Trophoblast cell (in vitro differentiated cells and primary cell): ENCODE data around the gene HDC.

ENCODE experiments used
- DNase-seq, 2 donors: peaks; one replicate each; pipeline ENCODE4 v3.0.0-alpha.2; 2016
- H2AFZ ChIP-seq: 2 replicates; pipeline ENCODE4 v1.6.1; 2013; ENCODE audit warnings: low read length, moderate library complexity, mild to moderate bottlenecking; ENCODE audit not compliant: insufficient read depth, poor library complexity
- H2AK5ac ChIP-seq: 2 replicates; pipeline ENCODE4 v1.6.1; 2013; ENCODE audit warnings: mild to moderate bottlenecking, low read length
- H2BK120ac ChIP-seq: 2 replicates; pipeline ENCODE4 v1.6.1; 2013; ENCODE audit warnings: low read length, mild to moderate bottlenecking, moderate library complexity; ENCODE audit not compliant: insufficient read depth, poor library complexity
- H2BK12ac ChIP-seq: 2 replicates; pipeline ENCODE4 v1.6.1; 2013; ENCODE audit warnings: mild to moderate bottlenecking, low read length, moderate library complexity
- H2BK5ac ChIP-seq: 2 replicates; pipeline ENCODE4 v1.6.1; 2013; ENCODE audit warnings: low read length, low read depth, moderate library complexity, mild to moderate bottlenecking; ENCODE audit not compliant: poor library complexity
- H3K14ac ChIP-seq: 2 replicates; pipeline ENCODE4 v1.6.1; 2013; ENCODE audit warnings: mild to moderate bottlenecking, low read length
- H3K18ac ChIP-seq: 2 replicates; pipeline ENCODE4 v1.6.1; 2013; ENCODE audit warnings: mild to moderate bottlenecking, low read length
- H3K23ac ChIP-seq: 2 replicates; pipeline ENCODE4 v1.6.1; 2013; ENCODE audit warnings: low read length
- H3K27ac ChIP-seq: 2 replicates; pipeline ENCODE4 v1.5.1; 2013; ENCODE audit warnings: low read depth, mild to moderate bottlenecking, inconsistent platforms, low read length, moderate library complexity
- H3K27me3 ChIP-seq: 2 replicates; pipeline ENCODE4 v1.6.1; 2013; ENCODE audit warnings: inconsistent platforms, mild to moderate bottlenecking, low read length, moderate library complexity; ENCODE audit not compliant: insufficient read depth
- H3K36me3 ChIP-seq, 2 experiments: 1 replicate in 1 of 2; 2 replicates in 1 of 2; pipeline ENCODE4 v1.6.1; 2013; ENCODE audit warnings: low read length in 2 of 2, mild to moderate bottlenecking in 2 of 2, moderate library complexity in 1 of 2; ENCODE audit not compliant: insufficient read depth in 2 of 2, control insufficient read depth in 1 of 2
- H3K4ac ChIP-seq: 2 replicates; pipeline ENCODE4 v1.6.1; 2013; ENCODE audit warnings: low read depth, mild to moderate bottlenecking, low read length, moderate library complexity
- H3K4me1 ChIP-seq, 2 experiments: 1 replicate in 1 of 2; 2 replicates in 1 of 2; pipeline ENCODE4 v1.6.1; 2013; ENCODE audit warnings: low read length in 2 of 2, mild to moderate bottlenecking in 2 of 2, moderate library complexity in 1 of 2; ENCODE audit not compliant: insufficient read depth in 2 of 2, control insufficient read depth in 1 of 2
- H3K4me2 ChIP-seq: 2 replicates; pipeline ENCODE4 v1.6.1; 2013; ENCODE audit warnings: inconsistent platforms, mild to moderate bottlenecking, low read length, moderate library complexity
- H3K4me3 ChIP-seq: 2 replicates; pipeline ENCODE4 v1.5.1; 2013; ENCODE audit warnings: mild to moderate bottlenecking, low read depth, low read length, inconsistent platforms
- H3K79me1 ChIP-seq: one replicate; pipeline ENCODE4 v1.6.1; 2013; ENCODE audit warnings: low read length
- H3K79me2 ChIP-seq: 2 replicates; pipeline ENCODE4 v1.6.1; 2013; ENCODE audit warnings: low read length, mild to moderate bottlenecking; ENCODE audit not compliant: control insufficient read depth, insufficient read depth, poor library complexity
- H3K9ac ChIP-seq: 2 replicates; pipeline ENCODE4 v1.6.1; 2013; ENCODE audit warnings: mild to moderate bottlenecking, low read length
- H3K9me3 ChIP-seq: 2 replicates; pipeline ENCODE4 v1.6.1; 2013; ENCODE audit warnings: low read depth, mild to moderate bottlenecking, control low read depth, inconsistent platforms, low read length; ENCODE audit not compliant: insufficient read depth
- H4K12ac ChIP-seq: 2 replicates; pipeline ENCODE4 v1.6.1; 2013; ENCODE audit warnings: low read depth, mild to moderate bottlenecking, low read length, moderate library complexity
- H4K8ac ChIP-seq: 2 replicates; pipeline ENCODE4 v1.6.1; 2013; ENCODE audit warnings: low read depth, mild to moderate bottlenecking, low read length, moderate library complexity
- H4K91ac ChIP-seq: one replicate; pipeline ENCODE4 v1.6.1; 2013; ENCODE audit warnings: low read depth, mild to moderate bottlenecking, low read length, moderate library complexity
- WGBS: extraction: QIAGEN DNeasy Blood & Tissue Kit; methylation state at CpG from one replicate; pipeline ENCODE4 v1.1.7; 2013; ENCODE audit warnings: missing lambda C conversion rate; ENCODE audit not compliant: insufficient read length, insufficient coverage; ENCODE audit errors: extremely low coverage; 5-methylcytosine and 5-hydroxymethylcytosine counted together

The HDC gene

DNA sequence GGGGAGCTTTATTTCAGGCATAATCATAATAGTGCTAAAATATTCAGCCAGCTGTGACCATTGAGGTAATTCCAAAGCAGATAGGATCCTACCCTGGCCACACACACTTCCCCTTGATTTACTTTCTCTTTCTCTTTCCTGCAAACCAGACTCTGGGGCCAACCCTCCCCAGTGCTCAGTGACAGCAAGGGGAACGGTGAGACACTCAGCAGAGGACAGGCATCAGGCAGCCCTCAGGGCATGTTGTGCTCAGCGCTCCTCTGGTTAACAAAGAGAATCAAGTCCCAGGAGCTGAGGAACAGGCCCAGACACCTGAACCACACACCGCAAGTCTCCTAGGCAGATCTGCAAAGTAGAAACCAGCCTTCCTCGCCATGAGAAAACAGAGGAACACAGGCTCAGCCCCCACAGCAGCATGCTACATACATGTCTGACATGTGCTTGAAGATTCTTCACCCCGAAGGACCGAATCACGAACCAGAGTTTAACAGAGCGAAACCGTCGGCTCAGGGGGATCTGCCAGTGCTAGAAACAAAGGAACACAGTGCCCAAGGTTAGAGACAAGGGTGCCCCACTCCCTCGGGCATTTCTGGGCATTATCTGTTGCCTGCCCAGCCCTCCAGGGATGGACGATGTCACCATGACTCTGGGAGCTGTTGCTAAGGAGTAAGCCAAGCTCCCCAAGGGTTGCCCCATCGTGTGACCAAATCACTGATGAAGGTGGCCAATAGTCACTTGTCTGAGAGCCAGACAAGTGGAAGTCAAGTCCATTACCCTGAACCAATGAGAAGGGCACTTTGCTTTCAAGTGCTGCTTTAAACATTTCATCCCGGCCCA, 17.5 kb downstream of the HDC start:
- H2AK5ac ChIP-seq: no peak overlapping the region
- no peak overlapping the region for H3K23ac ChIP-seq
- no peaks in the 10 kb centered on the region for H3K9me3 ChIP-seq
- H3K27ac ChIP-seq: peak overlapping the region; percentile 36
- no peak overlapping the region for H2AFZ ChIP-seq
- peak overlapping the region; percentile 44 for H4K91ac ChIP-seq
- H3K18ac ChIP-seq: peak overlapping the region; percentile 2
- H3K79me2 ChIP-seq: no peaks in the 10 kb centered on the region
- H3K9ac ChIP-seq: no peak overlapping the region
- peak overlapping the region; percentile 10 for H4K8ac ChIP-seq
- peak overlapping the region; percentile 9 for H2BK120ac ChIP-seq
- no CpG with 5 or more reads among the region's 14 CpGs for WGBS
- no peak overlapping the region for H3K4me2 ChIP-seq
- H3K27me3 ChIP-seq: no peaks in the 10 kb centered on the region
- H2BK5ac ChIP-seq: no peak overlapping the region
- peaks cover 5% of the 10 kb centered on the region for H3K79me1 ChIP-seq
- H3K14ac ChIP-seq: no peak overlapping the region
- H3K36me3 ChIP-seq: no peaks in the 10 kb centered on the region
- H4K12ac ChIP-seq: no peak overlapping the region
- no peak overlapping the region for H3K4me3 ChIP-seq
- H2BK12ac ChIP-seq: peak overlapping the region; percentile 20
- DNase-seq: peak in 1 of 2 donors; percentile 13
- no peak overlapping the region for H3K4ac ChIP-seq
- H3K4me1 ChIP-seq: peaks cover 4 to 17% of the 10 kb centered on the region in 2 experiments

DNA sequence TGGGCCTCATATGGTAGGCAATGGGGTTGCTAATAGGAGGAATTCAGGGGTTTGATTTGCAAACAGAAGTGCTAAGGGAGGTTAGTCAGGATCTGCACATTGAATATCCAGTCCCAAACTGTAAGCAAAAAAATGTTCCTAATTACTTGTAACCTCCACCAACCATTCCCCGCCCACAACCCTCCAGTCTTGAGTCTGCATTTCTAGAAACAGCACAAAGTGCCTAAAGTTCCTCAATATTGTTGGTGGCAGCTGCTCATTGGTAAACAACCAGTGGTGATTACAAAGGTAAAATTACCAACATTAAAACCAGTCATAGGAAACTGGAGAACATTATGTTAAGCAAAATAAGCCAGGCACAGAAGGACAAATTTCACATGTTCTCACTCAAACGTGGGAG, 18.9 kb downstream of the HDC start:
- Histone ChIP-seq H2BK5ac (no peak overlapping the region), H3K27me3 (no peaks in the 10 kb centered on the region), H3K4me1 (peaks cover 4 to 17% of the 10 kb centered on the region in 2 experiments), H2BK12ac (no peak overlapping the region), H2AK5ac (no peak overlapping the region), H4K12ac (no peak overlapping the region), H3K14ac (no peak overlapping the region), H3K36me3 (no peaks in the 10 kb centered on the region), H4K91ac (no peak overlapping the region), H3K18ac (no peak overlapping the region), H3K79me1 (peaks cover 5% of the 10 kb centered on the region), H3K23ac (no peak overlapping the region), H3K27ac (no peak overlapping the region), H3K4me2 (no peak overlapping the region), H3K9me3 (no peaks in the 10 kb centered on the region), H3K79me2 (no peaks in the 10 kb centered on the region), H3K4me3 (no peak overlapping the region), H2AFZ (no peak overlapping the region), H3K4ac (no peak overlapping the region), H2BK120ac (no peak overlapping the region), H3K9ac (no peak overlapping the region), H4K8ac (no peak overlapping the region)
- WGBS: no CpG with 5 or more reads among the region's 2 CpGs
- DNase-seq: no peak

DNA sequence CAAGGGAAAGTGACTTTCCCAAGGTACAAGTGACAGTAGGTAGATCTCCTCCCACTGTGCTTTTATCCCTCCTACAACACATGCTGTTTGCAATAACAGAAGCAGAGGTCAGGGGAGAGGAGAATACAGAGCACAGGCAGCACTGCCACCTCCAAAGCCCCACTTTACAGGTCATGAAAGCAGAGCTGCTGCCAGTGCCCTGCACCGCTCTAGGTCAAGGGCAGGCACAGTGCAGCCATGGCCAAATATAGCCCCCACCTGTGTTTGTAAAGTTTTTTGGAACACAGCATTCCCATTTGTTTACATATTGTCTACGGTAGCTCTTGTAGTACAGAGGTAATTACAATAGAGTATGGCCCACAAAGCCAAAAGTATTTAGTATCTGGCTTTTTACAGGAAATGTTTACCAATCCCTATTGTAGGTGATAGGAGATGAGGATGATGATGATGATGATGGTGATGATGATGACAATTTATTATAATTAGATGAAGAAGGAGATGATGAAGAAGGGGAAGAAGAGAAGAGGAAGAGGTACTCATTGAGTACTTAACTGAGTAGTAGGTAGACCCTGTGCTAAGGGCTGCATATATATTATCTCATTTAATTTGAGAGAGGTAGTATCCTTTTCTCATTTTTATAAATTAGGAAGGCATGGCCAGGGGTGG, 20.4 kb downstream of the HDC start:
- H4K8ac ChIP-seq: no peak overlapping the region
- H4K91ac ChIP-seq: no peak overlapping the region
- no peaks in the 10 kb centered on the region for H3K79me2 ChIP-seq
- H3K27ac ChIP-seq: no peak overlapping the region
- peaks cover 5% of the 10 kb centered on the region for H3K79me1 ChIP-seq
- no peak overlapping the region for H3K4me3 ChIP-seq
- H3K23ac ChIP-seq: no peak overlapping the region
- H3K14ac ChIP-seq: no peak overlapping the region
- no peak overlapping the region for H3K4ac ChIP-seq
- H3K9me3 ChIP-seq: no peaks in the 10 kb centered on the region
- no peak overlapping the region for H2BK12ac ChIP-seq
- H2BK120ac ChIP-seq: no peak overlapping the region
- WGBS: no CpG with 5 or more reads among the region's 2 CpGs
- no peak overlapping the region for H3K18ac ChIP-seq
- no peak overlapping the region for H3K4me2 ChIP-seq
- no peak overlapping the region for H2AK5ac ChIP-seq
- peaks cover 4 to 17% of the 10 kb centered on the region in 2 experiments for H3K4me1 ChIP-seq
- H2AFZ ChIP-seq: no peak overlapping the region
- no peak overlapping the region for H2BK5ac ChIP-seq
- H3K36me3 ChIP-seq: no peaks in the 10 kb centered on the region
- no peaks in the 10 kb centered on the region for H3K27me3 ChIP-seq
- H3K9ac ChIP-seq: no peak overlapping the region
- no peak overlapping the region for H4K12ac ChIP-seq
- no peak for DNase-seq

- no peak overlapping the region for H2AK5ac ChIP-seq
- H3K14ac ChIP-seq: no peak overlapping the region
- no peak overlapping the region for H4K91ac ChIP-seq
- H3K4me2 ChIP-seq: no peak overlapping the region
- DNase-seq: no peak
- H3K18ac ChIP-seq: no peak overlapping the region
- H3K9ac ChIP-seq: no peak overlapping the region
- no peak overlapping the region for H4K8ac ChIP-seq
- H3K9me3 ChIP-seq: no peaks in the 10 kb centered on the region
- no peak overlapping the region for H3K4ac ChIP-seq
- H3K4me1 ChIP-seq: peaks cover 4 to 15% of the 10 kb centered on the region in 2 experiments
- no peaks in the 10 kb centered on the region for H3K27me3 ChIP-seq
- peaks cover 5% of the 10 kb centered on the region for H3K79me1 ChIP-seq
- no peaks in the 10 kb centered on the region for H3K79me2 ChIP-seq
- H3K27ac ChIP-seq: no peak overlapping the region
- no CpG with 5 or more reads among the region's 1 CpG for WGBS
- H2BK120ac ChIP-seq: no peak overlapping the region
- no peak overlapping the region for H4K12ac ChIP-seq
- H3K36me3 ChIP-seq: no peaks in the 10 kb centered on the region
- no peak overlapping the region for H3K23ac ChIP-seq
- no peak overlapping the region for H2BK12ac ChIP-seq
- H3K4me3 ChIP-seq: no peak overlapping the region
- H2BK5ac ChIP-seq: no peak overlapping the region
- H2AFZ ChIP-seq: no peak overlapping the region
Measured at GRCh38 chr15:50244153-50244552, 21.4 kb downstream of the HDC start.
